Mesothelial cell of epicardium (in vitro differentiated cells): ENCODE results near the gene EGLN3. TPM values are rescaled to one million over a fixed set of nuclear protein-coding genes. Genes with fewer than 3 reads are reported as not detected.

Source experiments
- DNase-seq, 2 experiments: peaks; one replicate each; pipeline ENCODE4 v3.0.0; 2021; ENCODE audit warnings: low spot score in 2 of 2; ENCODE audit not compliant: unreplicated experiment in 2 of 2
- H3K27ac Mint-ChIP-seq: 2 replicates; pipeline ENCODE4 v1.8.0; 2021; ENCODE audit warnings: mixed read lengths
- H3K27me3 Mint-ChIP-seq: 2 replicates; pipeline ENCODE4 v1.8.0; 2021; ENCODE audit warnings: low read depth, mixed read lengths
- H3K36me3 Mint-ChIP-seq: 2 replicates; pipeline ENCODE4 v1.8.0; 2021; ENCODE audit warnings: mixed read lengths
- H3K4me1 Mint-ChIP-seq: 2 replicates; pipeline ENCODE4 v1.8.0; 2021; ENCODE audit warnings: mixed read lengths
- H3K4me3 Mint-ChIP-seq: 2 replicates; pipeline ENCODE4 v1.8.0; 2021; ENCODE audit warnings: mild to moderate bottlenecking, moderate library complexity, mixed read lengths
- H3K9me3 Mint-ChIP-seq: 2 replicates; pipeline ENCODE4 v1.8.0; 2021; ENCODE audit warnings: mixed read lengths
- CTCF ChIP-seq: fragments of 200-600 bp; sonication (generic); IDR thresholded peaks from one replicate; pipeline ENCODE4 v1.5.0; 2021; ENCODE audit warnings: antibody characterized with exemption; ENCODE audit not compliant: unreplicated experiment
- total RNA-seq: library from RNA; stranded (reverse); gene quantifications from 3 replicates; pipeline ENCODE4 v1.2.1, GENCODE V29; 2021

EGLN3 gene
- total RNA-seq, 1 donor from 2014 or later = 8.3 TPM

- Mint-ChIP-seq H3K27ac (no peak overlapping the region), H3K9me3 (no peaks in the 10 kb centered on the region), H3K4me1 (peaks cover 44% of the 10 kb centered on the region), H3K36me3 (no peaks in the 10 kb centered on the region), H3K27me3 (peaks cover 37% of the 10 kb centered on the region), H3K4me3 (no peak overlapping the region)
- DNase-seq = no peak
- TF ChIP-seq CTCF = no peak
Measured at GRCh38 chr14:33946679-33947476, 4.0 kb downstream of the EGLN3 start.

DNA sequence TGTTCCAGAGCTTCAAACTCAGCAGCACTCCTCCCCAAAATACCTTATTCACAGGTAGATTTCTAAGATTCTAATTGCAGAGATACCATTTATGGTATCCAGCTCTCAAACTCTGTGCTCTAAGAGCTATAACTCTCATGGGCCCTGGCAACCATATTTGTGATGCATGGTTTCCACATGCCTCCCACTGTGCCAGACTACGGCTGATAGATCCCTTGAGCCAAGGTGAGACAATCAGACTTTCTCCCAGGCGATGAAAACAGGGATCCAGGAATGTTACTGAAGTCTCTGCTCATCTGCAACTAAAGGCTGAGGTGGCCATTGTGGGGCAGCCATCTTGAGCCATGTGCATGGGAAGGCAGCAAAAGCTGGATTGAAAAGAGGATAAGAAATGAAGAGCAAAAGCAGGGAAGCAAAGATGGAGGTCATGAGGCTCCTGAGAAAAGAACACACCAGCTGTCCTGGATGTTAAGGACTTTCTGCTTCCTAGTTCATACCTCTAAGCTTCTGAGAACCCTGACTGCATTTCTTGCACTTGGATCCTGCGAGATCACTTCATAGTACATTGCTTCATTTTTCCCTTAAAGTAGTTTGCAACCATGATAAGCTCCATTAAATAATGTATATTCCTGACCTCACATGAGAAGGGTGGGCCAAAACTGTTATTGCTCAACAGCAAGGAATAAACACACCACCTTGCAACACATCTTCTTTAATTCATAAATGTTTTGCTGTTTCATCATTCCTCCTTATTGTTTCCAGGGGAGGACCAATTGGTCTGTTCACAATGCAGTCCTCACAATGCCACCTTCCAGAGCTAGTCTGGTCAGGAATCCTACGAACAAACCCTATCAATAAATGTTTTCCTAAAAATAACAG lies 5.4 kb downstream of the EGLN3 start:
- DNase-seq = no peak
- Mint-ChIP-seq H3K4me1 (peaks cover 38% of the 10 kb centered on the region), H3K9me3 (no peaks in the 10 kb centered on the region), H3K27ac (no peak overlapping the region), H3K36me3 (no peaks in the 10 kb centered on the region), H3K27me3 (peaks cover 33% of the 10 kb centered on the region), H3K4me3 (no peak overlapping the region)
- no peak for TF ChIP-seq CTCF

DNA sequence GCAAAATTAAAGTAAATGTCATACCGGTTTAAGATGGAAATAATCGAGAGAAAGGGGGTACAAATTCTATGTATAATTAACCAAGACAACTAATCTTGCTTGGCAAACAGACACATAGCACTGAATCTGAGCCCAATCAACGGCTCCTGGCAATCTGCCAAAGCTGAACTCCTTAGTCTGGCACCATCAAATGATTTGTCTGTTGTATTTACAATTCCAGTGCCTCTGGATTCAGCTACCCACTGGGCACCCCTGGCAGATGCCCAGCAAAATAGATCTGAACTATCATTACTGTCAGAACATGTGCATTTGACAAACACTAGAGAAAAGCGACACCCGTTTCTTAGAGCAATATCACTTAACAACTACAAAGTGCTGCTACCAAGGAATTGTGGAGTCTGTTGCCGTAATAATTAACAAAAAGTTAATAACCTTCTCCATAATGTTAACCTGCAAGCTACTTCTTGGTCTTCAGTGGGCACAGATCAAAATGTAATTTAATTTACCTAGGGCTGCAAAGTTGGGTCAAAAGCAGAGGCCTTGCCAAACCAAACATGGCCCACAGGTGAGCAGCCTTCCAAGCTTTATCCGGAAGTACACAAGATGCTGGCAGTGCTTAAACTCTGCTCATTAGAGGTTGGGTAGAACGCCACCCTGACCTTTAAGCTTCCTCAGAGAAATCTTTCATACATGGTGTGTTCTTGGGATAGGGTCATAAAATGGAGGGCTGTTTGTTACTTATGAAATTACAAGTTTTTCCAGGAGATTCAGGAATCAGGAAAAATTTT lies 7.6 kb downstream of the EGLN3 start:
- no peaks in the 10 kb centered on the region for H3K9me3 Mint-ChIP-seq
- no peak overlapping the region for H3K27ac Mint-ChIP-seq
- no peak for TF ChIP-seq CTCF
- H3K4me3 Mint-ChIP-seq = no peak overlapping the region
- H3K36me3 Mint-ChIP-seq = no peaks in the 10 kb centered on the region
- no peak for DNase-seq
- H3K27me3 Mint-ChIP-seq = peaks cover 13% of the 10 kb centered on the region
- peaks cover 33% of the 10 kb centered on the region for H3K4me1 Mint-ChIP-seq

- no peak for DNase-seq
- peaks cover 47% of the 10 kb centered on the region for H3K4me1 Mint-ChIP-seq
- H3K4me3 Mint-ChIP-seq = no peak overlapping the region
- H3K36me3 Mint-ChIP-seq = no peaks in the 10 kb centered on the region
- no peak for TF ChIP-seq CTCF
- H3K27ac Mint-ChIP-seq = peak overlapping the region; percentile 33
- H3K9me3 Mint-ChIP-seq = no peaks in the 10 kb centered on the region
- peaks cover 1% of the 10 kb centered on the region for H3K27me3 Mint-ChIP-seq
Measured at GRCh38 chr14:33941718-33942117, 9.2 kb downstream of the EGLN3 start.

DNA sequence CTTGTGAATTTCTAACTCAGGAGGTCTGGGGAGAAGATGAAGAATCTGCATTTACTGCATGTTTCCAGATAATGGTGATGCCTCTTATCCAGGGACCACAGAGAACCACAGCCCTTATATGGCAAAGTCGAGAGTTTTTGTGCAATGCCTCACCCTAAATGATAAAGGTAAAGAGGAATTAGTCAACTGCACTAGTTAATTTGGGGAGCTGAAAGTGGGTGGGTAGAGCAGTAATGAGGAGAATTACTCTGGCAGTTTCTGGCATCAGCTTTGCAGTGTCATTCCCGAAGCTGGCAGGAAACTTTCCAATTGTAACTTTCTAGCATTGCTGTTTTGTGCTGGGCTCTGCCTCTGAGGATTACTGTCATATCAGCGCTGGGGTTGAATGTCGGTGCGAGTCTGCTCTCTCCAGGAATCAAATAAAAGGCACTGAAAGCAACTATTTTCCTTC lies 10.3 kb downstream of the EGLN3 start:
- DNase-seq = no peak
- Mint-ChIP-seq H3K27me3 (no peaks in the 10 kb centered on the region), H3K27ac (no peak overlapping the region), H3K36me3 (no peaks in the 10 kb centered on the region), H3K4me3 (no peak overlapping the region), H3K9me3 (no peaks in the 10 kb centered on the region), H3K4me1 (peaks cover 51% of the 10 kb centered on the region)
- no peak for TF ChIP-seq CTCF
